NCI-H2227 (cell line): ENCODE results near the gene ATP2B2.

Experiments
- DNase-seq: peaks from one replicate; lab custom pipeline; 2025; ENCODE audit not compliant: unreplicated experiment; lab: John Stamatoyannopoulos, UW

The ATP2B2 gene

DNA sequence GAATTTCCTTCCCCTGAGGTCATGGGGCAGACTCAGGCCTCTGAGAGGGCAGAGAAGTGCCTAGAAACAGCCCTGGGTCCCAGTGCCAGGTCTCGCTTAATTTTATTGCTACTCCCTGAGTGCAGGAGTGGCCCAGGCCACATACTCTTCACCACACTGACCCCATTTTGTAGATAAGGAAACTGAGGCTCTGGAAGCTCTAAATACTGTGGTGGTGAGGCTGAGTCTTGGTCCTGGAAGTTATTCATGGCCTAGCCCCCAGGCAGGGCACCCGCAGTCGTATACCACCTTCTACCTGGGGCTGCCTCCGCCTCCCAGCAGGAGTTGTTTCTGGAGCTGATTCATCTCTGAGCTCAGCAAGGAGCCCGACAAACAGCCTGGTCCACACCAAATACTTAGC lies 9.8 kb downstream of the ATP2B2 start:
- DNase-seq: no peak

DNA sequence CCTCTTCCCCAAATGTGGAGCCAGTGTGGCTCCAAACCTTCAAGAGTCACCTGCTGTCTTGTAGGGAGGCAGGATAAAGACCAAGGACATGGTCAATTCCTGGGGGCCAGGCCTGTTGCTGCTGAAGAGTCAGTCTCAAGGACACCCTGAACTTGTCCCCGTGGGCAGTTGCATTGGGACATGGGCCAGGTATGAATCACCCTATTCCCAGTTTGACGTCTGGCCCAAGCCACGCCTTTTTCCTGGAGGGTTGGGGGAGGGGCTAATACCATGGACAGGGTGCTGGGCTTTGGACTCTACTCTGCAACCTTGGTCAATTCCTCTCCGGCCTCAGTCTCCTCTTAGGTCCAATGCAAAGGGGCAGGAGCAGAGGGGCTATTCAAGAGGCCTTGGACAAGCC lies 10.4 kb downstream of the ATP2B2 start:
- no peak for DNase-seq

DNA sequence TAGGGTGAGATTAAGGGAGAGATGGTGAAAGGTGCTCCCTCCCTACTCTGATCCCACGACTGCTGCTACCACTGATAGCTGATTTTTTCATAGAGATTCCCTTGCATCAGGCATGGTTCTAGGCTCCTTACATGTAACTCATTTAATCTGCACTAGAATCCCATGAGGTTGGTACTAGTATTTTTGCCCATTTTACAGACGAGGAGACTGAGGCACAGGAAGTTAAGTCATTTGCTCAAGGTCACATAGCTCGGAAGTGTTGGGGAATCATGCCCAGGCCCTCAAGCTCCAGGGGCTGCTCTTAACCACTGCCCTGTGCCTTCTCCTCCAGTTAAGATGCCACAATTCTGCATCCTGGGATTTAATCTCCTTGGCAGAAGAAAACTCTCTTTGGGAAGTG lies 11.2 kb downstream of the ATP2B2 start:
- no peak for DNase-seq

DNA sequence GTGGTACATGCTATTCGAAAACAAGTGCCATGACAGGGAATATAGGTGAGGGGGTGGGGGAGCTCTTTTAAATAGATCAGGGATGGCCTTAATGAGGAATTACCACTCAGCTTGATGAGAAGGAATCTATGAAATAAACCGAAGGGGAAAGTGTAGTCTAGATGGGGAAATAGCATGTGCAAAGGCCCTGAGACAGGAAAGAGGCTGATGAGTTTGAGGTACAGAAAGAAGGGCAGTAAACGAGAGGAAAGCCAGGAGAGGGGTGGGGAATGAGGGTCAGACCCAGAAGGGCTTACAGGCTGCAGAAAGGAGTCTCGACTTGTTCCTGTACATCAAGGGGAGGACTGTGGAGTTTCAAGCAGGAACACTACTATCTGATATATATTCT lies 12.2 kb downstream of the ATP2B2 start:
- no peak for DNase-seq

DNA sequence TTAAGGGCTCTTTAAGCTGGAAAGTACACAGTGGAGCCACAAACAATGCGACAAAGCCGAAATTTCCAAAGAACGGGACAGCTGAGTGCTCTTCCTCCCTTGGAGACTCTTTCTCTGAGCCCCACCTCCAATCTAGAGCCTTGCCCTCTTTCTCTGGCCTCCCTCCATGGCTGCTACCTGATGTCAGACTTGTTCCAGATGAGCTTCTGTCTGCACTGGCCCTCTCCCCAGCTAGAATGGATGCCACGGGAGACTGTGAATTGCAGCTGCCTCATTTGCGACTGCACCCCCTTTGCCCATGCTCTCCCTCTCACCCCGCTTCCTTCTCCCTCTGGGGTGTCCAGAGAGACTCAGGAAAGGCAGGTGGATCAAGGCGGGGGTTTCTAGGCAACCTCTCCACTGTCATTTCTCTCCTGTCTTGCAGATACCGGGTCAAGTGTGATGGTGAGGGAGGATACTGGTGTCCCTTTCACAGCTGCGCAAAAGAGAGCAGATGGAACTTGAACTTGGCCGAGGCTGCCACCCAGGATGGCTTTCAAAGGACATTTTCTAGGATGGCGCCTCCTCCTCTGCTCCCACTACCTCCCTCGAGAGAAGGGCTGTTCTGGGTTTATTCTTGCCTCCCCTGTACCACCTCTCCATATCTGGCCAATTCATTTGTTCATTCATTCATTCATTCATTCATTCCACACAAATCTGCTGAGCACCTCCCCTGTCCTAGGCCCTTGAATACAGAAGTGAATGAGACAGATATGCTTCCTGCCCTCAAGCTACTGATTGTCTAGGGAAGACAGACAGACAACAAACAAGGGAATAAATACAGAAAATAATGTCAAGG lies 12.8 kb downstream of the ATP2B2 start:
- peak; percentile 11 for DNase-seq

DNA sequence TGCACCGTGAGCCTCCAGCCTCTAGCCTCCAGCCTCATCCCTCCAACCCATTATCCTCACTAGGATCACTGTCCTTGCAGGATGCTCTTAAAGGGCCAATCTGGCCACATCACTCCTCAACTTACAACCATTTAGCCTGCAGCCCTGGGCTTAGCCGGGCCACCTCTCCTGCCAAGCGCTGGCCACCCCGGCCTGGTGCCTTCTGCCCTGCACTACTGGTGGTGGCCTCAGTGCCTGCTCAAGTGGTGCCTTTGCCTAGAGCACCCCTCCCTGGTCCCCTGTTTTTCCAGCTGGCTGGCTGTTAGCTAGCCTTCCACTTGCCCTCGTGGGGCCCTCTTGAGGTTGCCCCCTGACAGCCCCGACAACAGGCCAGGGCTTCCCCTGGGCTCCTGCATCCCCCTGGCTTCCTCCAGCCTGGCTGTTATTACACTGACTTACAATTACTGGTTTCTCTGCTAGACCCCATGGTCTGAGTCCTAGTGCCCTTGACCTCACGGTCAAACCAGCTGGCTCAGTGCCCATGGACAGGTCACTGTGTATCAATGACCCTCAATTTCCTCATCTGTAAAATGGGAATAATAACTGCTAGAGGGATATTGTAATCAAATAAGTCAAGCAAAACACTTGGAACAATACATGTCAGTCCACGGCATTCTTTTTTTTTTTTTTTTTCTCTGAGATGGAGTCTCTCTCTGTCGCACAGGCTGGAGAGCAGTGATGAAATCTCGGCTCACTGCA lies 15.5 kb downstream of the ATP2B2 start:
- DNase-seq: no peak

DNA sequence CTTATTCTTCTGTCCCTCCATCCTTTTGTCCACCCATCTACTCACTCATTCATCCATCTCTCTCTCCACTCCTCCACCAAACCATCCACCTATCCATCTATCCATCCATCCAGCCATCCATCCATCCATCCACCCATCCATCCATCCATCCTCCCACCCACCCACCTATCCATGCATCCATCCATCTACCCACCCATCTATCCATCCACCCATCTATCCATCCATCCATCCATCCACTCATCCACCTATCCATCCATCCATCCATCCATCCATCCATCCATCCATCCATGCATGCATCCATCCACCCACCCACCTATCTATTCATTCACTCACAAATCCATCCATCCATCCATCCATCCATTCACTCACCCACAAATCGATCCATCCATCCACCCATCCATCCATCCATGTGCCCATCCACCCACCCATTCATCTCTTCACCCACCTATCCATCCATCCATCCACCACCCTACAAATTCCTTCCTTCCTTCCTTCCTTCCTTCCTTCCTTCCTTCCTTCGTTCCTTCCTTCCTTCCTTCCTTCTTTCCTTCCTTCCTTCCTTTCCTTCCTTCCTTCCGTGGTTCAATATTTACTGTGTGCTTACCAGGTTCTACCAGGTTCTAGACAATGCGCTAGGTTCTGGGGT lies 17.3 kb downstream of the ATP2B2 start:
- DNase-seq: no peak

DNA sequence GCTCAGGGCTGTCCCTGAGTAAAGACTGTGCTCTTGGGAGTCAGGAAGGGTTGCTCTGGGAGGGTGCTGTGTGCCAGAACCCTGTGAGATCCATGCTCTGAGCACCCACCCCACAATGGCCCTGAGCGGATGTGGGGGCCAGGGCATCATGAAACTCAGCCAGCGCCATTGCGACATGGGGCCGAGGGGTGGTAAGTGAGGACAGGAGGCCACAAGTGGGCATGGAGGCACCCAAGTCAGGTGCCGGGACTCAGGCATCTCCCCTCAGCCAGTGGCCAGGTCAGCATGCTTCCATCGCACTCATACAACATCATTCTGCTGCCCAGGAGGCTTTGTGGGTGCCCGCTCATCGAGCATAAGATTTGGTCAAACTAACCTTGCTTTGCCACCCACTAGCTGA lies 19.6 kb downstream of the ATP2B2 start:
- DNase-seq: no peak

DNA sequence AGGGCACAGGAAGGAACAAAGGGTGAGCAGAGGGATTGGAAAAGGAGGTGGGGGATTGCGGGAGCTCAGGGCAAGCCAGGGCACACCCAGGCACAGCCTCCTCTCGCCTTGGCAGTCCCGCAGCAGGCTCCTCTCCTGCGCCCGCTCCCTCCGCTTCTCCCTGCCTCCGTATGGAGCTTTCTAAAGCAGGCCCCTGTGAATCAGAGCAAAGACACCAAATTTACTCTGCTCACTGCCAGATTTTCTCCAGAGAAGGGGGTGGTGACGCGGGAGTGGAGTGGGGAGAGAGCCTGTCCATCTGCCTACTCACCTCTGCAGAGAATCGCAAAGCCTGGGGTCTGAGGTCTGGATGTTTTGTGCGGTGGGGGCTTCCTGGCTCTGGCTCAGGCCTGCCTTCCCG lies 20.0 kb downstream of the ATP2B2 start:
- DNase-seq: no peak

DNA sequence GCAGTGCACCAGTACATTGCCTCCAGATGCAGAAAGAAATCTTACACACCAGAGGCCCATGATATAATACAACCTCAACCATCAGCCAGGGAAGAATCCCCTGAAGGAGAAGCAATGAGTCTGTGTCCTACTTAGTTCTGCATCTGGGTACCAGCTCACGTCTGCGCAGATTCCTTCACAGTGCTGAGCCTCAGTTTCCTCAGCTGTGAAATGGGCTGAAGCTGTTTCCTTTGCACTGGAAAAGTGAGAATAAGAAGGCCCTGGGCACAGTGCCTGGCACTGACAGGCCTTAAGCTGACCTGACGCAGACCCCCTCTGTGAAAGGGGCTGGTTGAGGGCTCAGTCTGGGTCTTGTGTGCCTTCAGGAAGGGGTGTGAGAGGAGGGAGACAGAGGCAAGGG lies 20.7 kb downstream of the ATP2B2 start:
- no peak for DNase-seq

DNA sequence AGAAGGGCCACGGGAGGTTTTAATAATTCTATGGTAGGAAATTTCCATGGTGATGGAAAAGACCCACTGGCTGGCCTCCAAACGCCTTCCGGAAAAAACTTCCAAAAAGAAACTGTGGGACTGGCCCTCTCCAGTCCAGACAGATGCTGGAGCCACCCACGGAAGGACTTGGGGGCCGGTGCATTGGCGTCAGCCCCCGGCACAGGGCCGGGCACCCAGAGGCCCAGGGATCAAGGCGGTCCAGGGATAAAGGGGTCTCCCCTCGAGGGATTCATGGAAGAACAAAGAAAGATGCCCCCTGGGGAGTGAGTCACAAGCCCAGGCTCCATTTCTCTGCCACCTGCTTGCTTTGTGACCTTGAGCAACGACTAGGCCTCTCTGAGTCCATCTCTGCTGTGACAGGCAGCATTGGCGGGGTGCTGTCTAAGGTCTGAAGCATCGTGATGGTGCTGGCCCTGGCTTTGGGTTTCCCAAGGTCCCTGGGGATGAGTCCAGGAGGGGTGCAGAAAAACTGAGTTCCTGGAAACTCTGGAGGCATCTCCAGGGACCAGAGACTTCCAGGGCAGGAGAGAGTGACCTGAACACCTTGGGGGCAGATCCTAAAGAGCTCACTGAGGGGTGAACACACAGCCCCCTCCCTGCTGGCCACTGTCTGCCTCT lies 21.6 kb downstream of the ATP2B2 start:
- no peak for DNase-seq

DNA sequence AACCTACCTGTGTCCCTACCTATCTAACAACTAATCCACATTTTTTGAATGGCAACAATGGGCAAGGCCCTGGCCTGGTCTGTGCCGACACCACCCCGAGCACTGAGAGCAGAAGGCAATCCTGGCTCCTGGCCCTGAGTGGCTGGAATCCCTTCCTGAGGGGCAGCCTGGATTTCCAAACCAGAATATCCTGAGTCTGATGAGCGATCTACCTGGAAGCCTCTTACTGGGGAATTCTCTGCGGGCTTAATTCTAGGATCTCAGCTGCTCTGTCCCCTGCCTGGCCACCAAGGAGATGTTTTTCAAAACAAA lies 22.1 kb downstream of the ATP2B2 start:
- DNase-seq: no peak

DNA sequence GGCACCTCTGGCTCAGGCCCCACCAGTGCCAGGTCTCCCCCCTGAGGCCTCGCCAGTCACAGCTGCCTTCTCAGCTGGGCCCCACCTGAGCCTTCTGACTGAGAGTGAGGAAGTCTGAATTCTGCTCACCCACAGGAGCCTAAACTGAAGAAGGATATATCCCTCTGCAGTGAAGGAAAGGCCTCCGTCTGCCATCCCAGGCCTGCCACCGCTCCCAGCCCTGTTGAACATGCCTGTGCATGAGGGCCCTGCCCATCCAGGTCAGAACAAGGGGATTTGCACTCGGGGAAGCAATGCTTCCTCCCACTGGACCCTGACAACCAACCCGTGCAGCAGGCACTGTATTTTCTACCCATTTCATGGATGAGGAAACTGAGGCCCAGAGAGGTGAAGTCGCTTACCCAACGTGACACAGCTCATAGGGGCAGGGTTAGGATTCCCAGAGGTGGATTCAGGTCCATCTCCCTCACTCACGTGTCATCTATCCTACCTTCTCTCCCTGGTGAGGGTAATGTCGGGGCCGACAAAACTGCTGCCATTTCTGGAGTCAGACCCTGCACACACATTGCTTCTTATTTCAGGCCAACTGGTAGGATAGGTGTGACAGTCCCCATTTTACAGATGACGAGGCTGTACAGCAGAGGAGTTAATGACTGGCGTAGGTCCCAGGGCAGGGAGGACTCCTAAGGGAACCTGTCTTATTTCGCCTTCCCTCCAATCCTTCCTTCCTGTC lies 22.6 kb downstream of the ATP2B2 start:
- DNase-seq: no peak

DNA sequence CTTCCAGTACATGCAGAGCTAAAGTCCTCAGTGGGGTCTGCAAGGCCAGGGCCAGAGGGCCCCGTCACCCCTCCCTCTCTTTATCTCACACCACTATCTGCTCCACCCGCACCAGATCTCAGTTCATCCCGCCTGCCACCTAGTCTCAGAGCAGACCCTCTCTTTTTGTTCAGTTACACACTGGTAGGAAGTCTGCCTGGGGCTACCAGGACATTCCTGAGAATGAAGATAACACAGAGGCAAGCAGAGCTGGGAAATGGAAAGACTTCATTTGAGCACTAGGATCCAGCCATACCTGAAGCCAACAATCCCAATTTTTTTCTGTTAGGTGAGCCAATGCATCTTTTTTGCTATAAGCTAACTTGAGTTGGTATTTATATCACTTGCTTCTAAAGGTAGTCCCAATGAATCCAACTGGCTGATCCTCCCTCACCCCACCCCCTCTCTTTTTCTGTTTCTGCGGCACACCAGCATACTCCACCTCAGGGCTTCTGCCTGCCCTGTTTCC lies 24.5 kb downstream of the ATP2B2 start:
- no peak for DNase-seq

DNA sequence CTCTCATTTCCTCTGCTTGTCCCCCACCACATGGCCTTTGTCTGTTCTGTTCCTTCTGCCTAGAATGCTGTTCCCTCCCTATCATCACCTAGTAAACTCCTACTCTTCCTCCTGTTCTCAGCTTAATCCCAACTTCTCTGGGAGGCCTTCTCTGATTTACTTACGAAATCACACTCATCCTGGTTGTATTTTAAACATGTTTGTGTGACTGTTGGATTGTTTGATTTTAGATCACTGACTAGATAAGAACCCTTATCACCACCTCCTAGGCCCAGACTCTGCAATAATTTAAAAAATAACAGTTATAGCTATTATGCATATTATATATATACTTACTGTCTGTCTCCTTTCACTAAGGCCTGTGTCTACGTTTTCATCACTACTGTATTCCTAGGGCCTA lies 26.1 kb downstream of the ATP2B2 start:
- no peak for DNase-seq

DNA sequence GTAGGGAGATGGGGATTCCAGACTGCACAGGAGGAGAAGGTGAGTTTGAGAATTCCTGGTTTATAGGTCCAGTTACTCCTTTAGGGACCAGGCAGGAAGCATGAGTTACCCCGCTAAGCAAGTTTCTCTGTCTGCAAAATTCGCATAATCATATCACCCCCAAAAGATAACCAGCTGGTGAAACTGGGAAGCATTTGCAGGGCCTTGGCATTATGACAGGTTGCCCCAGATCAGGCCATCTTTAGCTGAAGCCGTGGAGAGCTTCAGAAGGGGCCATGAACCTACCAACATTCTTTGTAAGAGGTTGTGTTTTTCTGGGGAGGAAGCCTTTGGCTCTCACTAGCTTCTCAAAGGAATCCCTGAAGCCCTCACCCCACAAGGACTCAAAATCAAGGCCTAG lies 29.4 kb downstream of the ATP2B2 start:
- DNase-seq: no peak

DNA sequence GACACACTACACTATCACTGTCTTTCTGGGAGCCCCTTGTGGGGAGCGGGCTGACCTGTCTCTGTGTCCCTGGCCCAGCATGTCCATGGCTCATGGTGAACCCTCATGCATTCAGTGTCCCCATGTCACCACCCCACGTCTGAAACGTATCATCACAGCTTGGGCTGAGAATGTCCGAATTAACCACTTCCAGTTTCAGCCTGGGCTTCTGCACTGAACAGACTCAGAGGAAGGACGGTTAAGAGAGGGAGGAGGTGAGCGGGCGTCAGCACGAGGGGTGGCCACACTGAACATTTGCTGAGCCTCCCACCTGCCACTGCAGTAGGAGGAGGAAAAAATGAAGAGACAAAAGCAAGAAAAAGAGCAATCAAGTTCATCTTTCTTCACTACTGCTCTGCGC lies 30.5 kb downstream of the ATP2B2 start:
- DNase-seq: no peak

DNA sequence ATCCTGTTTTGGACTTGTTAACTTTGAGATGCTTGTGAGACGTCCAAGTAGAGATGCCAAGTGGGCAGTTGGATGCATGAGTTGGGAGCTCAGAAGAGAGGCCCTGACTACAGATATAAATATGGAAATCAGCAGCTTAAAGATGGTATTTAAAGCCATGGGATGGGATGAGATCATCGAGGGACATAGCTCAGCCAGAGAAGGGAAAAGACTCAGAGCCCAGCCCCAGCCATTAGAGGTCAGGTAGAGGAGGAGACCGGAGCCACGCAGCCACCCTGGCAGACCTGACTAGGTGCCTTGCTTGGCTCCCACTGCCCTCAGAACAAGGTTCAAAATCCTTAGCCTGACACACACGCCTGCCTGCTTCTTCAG lies 31.1 kb downstream of the ATP2B2 start:
- no peak for DNase-seq

DNA sequence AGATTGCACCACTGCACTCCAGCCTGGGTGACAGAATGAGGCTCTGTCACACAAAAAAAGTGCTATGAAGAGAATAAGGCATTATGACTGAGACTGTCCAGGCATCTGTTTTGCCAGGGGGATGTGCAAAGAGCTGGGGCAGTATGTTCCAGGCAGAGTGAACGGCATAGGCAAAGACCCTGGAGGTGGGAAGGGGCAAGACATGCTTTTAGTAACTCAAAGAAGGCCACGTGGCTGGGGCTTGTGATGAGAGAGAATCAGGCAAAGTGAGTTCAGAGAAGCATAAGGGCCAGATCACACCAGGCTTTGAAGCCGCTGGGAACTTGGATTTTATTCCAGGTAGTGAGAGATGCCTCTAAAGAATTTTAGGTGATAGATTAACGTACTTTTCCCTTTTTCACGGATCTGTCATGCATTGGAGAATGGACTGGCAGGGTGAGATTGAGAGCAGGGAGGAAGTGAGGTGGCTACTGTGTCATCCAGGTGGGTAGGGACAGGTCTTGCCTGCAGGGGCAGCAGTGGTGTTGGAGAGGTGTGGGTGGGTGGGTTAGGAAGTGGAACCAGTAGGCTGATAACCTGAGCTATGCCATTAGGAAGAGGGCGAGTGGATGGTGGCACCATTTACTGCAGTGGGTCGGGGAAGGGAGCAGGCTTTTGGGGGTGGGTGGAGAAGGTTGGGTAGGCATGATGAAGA lies 31.7 kb downstream of the ATP2B2 start:
- DNase-seq: no peak

DNA sequence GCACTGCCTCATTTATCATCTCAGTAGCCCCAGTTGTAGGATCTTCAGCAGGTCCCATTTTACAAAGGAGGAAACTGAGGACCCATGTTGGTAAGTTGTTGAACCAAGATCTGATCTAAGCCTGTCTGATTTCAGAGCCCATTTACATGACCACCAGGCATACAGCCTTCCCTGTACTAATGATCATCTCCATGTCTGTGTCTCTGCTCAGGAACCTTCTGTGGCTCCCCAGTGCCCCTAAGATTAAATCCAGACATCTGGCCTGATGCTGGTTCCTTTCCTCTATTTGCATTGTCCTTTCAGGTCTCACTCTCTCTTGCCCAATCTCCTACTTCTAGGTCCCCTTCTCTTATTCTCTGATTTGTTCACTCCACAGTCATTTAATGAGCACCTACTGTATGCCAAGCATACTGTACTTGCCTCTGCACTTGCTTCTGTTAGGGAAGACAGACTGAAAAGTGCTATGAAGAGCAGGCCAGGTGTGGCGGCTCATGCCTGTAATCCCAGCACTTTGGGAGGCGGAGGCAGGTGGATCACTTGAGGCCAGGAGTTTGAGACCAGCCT lies 32.4 kb downstream of the ATP2B2 start:
- DNase-seq: no peak
